Measurements from ENCODE around the gene C6orf120. TPM values are rescaled to one million over a fixed set of nuclear protein-coding genes. Genes with fewer than 3 reads are reported as not detected.

Gene C6orf120
- total and polyA plus RNA-seq, 2 of the 13 experiments (the other 11 are each of a cell fraction or from before 2014, with no cell fraction given): 21.7 to 29.9 TPM

DNA sequence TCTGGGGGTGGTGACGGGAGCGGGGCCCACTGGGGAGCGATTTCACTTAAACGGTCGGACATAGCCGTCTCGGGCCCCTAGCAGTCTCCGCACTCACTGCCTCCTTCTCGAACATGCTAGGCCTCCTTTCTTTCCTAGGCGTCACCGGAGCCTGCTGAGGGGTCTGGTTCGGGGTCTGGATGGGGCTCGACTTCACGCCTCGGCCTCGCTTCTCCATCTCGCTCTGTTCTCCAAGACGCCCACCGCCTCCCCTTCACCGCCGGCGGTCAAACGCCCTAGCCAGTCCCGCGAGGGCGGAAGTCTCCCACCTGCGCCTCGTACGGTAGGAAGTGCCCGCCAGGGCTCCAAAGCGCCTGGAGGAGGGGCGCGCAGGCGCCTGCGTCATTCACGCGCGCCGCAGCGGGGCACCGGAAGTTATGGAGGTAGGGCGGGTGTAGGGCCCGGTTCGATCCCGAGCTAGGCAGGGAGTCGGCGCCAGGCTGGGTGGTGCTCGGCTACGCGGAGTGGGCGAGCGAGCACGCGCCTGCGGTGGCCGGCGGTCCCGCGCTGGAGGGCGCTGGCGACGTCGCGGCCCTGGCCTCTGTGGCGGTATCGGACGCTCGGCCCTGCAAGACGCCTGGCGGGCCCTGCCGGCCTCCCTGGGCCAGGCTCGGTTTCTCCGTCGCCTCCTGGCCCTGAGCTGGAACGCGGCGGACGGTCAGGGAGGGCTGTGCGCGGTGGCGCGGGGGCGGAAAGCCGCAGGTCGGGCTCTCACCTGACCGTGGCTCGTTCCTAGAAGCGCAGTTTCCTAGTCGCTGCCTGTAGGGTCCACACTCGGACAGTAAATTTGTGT, 49.5 kb downstream of the C6orf120 start, which contains the start of the genes DYNLT2 and ERMARD (continued):
- TF ChIP-seq POGK (CRISPR knock-in tag; conservative IDR thresholded peaks at IDR 0.05) (peak; percentile 99), SRF (IDR thresholded peaks at IDR 0.05; ENCODE audit: low read depth, low read length) (peak; percentile 79; the same call in 1 of the 2 replicates), AGO2 (optimal IDR thresholded peaks at IDR 0.05; ENCODE audit: low read depth, low read length) (peak; percentile 90), ZNF749 (CRISPR knock-in tag; IDR thresholded peaks at IDR 0.05; ENCODE audit: borderline replicate concordance) (peak; percentile 99), DBP (CRISPR knock-in tag; IDR thresholded peaks at IDR 0.05; ENCODE audit: not compliant biosample characterization) (peak; percentile 90), SPEN (CRISPR knock-in tag; IDR thresholded peaks at IDR 0.05; ENCODE audit: low read depth) (peak; percentile 99), KDM3A (CRISPR knock-in tag; IDR thresholded peaks at IDR 0.05; ENCODE audit: low read depth) (peak; percentile 98), ZBTB8A (CRISPR knock-in tag; IDR thresholded peaks at IDR 0.05; ENCODE audit: borderline replicate concordance, low read depth) (peak; percentile 88; the same call in 1 of the 2 replicates), HMG20B (CRISPR knock-in tag; conservative IDR thresholded peaks at IDR 0.05) (peak; percentile 29; the same call in 1 of the 2 replicates), SP2 (CRISPR knock-in tag; IDR thresholded peaks at IDR 0.05) (peak; percentile 83), HOXA3 (CRISPR knock-in tag; IDR thresholded peaks at IDR 0.05) (peak; percentile 99), ZC3H13 (CRISPR knock-in tag; IDR thresholded peaks at IDR 0.05) (peak; percentile 95), SP4 (CRISPR knock-in tag; IDR thresholded peaks at IDR 0.05) (peak; percentile 94), HINFP (CRISPR knock-in tag; IDR thresholded peaks at IDR 0.05; ENCODE audit: low read depth) (peak; percentile 84), ZNF720 (CRISPR knock-in tag; IDR thresholded peaks at IDR 0.05) (0 out of 2 replicates have a peak, but pooled peaks have one; percentile 18), ZMAT3 (CRISPR knock-in tag; conservative IDR thresholded peaks at IDR 0.05) (peak; percentile 98), ZKSCAN5 (CRISPR knock-in tag; IDR thresholded peaks at IDR 0.05) (no peak)
- TF ChIP-seq, protein P1, sequence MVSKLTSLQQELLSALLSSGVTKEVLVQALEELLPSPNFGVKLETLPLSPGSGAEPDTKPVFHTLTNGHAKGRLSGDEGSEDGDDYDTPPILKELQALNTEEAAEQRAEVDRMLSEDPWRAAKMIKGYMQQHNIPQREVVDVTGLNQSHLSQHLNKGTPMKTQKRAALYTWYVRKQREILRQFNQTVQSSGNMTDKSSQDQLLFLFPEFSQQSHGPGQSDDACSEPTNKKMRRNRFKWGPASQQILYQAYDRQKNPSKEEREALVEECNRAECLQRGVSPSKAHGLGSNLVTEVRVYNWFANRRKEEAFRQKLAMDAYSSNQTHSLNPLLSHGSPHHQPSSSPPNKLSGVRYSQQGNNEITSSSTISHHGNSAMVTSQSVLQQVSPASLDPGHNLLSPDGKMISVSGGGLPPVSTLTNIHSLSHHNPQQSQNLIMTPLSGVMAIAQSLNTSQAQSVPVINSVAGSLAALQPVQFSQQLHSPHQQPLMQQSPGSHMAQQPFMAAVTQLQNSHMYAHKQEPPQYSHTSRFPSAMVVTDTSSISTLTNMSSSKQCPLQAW (CRISPR knock-in tag; IDR thresholded peaks at IDR 0.05): peak; percentile 98
- TF ChIP-seq, protein P2, sequence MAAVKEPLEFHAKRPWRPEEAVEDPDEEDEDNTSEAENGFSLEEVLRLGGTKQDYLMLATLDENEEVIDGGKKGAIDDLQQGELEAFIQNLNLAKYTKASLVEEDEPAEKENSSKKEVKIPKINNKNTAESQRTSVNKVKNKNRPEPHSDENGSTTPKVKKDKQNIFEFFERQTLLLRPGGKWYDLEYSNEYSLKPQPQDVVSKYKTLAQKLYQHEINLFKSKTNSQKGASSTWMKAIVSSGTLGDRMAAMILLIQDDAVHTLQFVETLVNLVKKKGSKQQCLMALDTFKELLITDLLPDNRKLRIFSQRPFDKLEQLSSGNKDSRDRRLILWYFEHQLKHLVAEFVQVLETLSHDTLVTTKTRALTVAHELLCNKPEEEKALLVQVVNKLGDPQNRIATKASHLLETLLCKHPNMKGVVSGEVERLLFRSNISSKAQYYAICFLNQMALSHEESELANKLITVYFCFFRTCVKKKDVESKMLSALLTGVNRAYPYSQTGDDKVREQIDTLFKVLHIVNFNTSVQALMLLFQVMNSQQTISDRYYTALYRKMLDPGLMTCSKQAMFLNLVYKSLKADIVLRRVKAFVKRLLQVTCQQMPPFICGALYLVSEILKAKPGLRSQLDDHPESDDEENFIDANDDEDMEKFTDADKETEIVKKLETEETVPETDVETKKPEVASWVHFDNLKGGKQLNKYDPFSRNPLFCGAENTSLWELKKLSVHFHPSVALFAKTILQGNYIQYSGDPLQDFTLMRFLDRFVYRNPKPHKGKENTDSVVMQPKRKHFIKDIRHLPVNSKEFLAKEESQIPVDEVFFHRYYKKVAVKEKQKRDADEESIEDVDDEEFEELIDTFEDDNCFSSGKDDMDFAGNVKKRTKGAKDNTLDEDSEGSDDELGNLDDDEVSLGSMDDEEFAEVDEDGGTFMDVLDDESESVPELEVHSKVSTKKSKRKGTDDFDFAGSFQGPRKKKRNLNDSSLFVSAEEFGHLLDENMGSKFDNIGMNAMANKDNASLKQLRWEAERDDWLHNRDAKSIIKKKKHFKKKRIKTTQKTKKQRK (IDR thresholded peaks at IDR 0.05; ENCODE audit: low read length): no peak
